ENCODE data around the gene KHDC1.
"Not testable (repeated sequence)": the region's sequence is repeated elsewhere in the genome, so short reads cannot be mapped to it uniquely, and the experiment has no call there.

The KHDC1 gene, protein sequence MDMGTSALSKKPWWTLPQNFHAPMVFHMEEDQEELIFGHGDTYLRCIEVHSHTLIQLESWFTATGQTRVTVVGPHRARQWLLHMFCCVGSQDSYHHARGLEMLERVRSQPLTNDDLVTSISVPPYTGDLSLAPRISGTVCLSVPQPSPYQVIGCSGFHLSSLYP

DNA sequence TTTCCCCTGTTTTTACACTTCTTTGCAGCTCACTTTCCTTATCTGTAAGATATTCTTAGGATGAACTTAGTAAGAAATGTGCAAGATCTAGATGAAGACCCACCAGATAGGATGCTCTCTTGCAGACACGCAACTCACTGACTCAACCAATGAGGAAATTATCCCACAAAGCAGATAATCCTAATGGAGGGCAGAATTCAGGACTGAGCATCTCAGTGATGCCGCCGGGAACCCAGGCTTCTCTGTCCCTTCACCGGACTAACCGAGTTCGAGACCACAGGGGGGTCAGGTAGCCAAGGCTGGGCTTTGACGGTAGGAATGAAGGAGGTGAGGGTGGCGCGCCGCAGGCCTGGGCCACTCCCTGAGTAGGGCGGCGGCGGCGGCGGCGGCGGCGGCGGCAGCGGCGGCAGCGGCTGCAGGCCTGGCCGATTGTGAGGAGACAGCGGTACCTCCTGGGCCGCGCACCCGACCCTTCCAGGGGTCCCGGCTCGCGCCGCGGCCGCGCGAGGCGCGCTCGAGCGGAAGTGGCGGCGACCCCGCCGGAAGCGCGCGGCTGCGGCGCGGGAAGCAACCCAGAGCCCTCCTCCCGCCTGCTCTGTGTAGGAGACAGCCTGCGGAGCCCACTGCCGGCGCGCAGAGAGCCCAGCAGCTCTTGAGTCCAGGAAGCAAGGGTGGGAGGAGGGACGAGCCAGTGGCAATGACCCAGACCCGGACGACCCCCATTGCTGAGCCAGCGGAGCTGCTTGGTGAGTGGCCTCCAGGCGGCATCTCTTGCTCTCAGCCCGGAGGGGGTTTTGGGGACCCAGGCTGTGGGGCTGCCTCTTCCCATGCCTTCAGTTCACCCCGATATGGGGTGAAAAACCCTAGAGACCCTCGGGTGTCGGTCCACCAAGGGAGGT is at the start of gene KHDC1:
TSS of gene KHDC1 (minus strand) at position 526 of the 899 bp plus-strand sequence. CDS start 20,679 bp downstream, outside the sequence.
- DNase-seq (ENCODE audit: low read depth): peak; percentile 71

DNA sequence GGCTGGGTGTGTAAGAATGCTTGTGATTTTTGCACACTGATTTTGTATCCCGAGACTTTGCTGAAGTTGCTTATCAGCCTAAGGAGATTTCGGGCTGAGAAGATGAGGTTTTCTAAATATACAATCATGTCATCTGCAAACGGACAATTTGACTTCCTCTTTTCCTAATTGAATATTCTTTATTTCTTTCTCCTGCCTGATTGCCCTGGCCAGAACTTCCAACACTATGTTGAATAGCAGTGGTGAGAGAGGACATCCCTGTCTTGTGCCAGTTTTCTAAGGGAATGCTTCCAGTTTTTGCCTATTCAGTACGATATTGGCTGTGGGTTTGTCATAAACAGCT is 47.5 kb upstream of the KHDC1 start:
- DNase-seq (ENCODE audit: low read depth): not testable (repeated sequence)

DNA sequence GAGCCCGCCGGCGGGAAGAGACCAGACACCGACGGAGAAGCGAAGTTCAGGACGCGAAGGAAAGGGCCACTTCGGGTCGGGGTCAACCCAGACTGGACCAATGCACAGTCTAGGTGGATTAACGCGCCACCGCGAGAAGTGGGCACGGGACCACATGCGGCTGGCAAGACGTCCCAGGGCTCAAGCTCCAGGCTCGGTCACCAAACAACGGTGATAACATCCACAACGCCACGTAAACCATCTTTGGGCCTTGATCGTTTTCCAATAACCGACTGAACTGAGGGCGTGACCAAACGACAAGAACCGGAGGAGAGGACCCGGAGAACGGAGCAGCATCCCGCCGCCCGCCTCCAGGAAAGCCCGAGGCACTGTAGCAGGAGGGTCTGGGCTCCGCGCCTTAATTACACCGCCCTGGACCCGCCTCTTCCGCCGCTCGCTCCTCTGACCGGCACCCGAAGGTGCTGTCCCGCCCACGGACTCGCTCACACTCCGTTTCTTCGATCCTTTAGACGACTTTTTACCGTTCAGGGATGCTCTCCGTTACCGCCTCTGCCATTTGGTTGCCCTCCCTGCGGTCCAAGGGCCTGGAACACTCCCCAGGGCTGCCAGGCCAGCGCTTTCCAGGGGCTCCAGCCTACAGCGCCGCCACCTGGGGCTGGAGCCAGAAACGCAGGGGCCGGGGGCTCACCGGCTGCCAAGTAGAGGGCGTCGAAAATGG is 46.9 kb upstream of the KHDC1 start:
- DNase-seq (ENCODE audit: low read depth): peak; percentile 69

DNA sequence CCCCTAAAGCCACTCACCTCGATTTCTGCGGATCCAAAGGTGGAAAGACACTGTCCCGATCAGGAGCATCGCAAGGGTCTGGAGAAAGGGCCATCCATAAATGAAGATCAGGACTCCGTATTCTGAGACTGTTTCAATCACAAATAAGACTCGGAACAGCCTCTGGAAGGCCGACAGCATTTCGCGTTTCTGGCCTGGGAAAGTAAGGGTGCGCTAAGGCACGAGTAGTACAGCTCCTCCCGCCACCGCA is 46.5 kb upstream of the KHDC1 start:
- no peak for DNase-seq (ENCODE audit: low read depth)

DNA sequence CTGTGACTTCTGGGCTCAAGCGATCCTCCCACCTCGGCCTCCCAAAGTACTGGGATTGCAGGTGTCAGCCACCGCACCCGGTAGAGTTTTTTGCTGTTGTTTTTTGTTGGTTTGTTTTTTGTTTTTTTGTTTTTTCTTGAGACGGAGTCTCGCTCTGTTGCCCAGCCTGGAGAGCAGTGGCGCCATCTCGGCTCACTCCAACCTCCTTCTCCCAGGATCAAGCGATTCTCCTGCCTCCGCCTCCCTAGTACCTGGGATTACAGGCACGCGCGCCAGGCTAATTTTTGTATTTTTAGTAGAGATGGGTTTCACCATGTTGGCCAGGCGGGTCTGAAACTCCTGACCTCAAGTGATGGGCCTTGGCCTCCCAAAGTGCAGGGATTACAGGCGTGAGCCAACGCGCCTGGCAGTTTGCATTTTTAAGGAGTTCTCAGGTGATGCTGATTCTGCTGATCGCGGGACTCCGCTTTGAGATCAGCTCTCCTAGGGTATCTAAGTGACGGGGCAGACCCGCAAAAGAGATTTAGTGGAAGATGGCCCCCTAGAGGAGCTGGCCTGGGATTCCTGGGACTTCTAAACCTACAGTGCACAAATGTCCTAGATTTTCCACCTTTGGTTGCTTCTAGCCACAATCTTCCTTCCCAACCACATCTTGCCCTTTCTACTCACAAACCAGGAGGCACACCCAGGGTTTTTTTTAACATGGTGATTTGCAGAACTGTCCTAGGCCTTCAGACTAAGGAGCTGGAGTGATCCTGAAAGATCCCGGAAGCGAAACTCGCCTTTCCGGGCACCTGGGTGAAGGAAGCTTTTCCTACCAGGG is 45.9 kb upstream of the KHDC1 start:
- no peak for DNase-seq (ENCODE audit: low read depth)

DNA sequence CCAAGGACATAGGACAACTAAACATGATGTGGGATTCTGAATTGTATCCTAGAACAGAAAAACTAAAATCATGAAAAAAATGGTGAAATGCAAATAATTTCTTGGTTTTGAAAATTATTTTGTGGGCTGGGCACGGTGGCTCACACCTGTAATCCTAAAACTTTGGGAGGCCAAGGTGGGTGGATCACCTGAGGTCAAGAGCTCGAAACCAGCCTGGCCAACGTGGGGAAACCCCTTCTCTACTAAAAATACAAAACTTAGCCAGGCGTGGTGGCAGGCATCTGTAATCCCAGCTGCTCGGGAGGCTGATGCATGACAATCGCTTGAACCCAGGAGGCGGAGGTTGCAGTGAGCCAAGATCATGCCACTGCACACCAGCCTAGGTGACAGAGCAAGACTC is 40.8 kb upstream of the KHDC1 start:
- not testable (repeated sequence) for DNase-seq (ENCODE audit: low read depth)

DNA sequence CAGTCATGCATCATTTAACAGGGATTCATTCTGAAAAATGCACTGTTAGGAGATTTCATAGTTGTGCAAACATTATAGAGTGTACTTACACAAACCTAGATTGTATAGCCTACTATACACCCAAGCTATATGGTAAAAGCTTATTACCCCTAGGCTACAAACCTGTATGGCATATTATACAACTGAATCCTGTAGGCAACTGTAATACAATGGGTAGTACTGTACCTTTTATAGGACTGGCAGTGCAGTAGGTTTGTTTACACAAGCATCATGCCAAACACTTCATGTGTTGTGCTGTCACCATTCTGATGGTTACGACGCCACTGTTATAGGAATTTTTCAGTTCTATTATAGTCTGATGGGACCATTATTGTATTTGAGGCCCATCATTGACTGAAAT is 39.3 kb upstream of the KHDC1 start:
- no peak for DNase-seq (ENCODE audit: low read depth)

DNA sequence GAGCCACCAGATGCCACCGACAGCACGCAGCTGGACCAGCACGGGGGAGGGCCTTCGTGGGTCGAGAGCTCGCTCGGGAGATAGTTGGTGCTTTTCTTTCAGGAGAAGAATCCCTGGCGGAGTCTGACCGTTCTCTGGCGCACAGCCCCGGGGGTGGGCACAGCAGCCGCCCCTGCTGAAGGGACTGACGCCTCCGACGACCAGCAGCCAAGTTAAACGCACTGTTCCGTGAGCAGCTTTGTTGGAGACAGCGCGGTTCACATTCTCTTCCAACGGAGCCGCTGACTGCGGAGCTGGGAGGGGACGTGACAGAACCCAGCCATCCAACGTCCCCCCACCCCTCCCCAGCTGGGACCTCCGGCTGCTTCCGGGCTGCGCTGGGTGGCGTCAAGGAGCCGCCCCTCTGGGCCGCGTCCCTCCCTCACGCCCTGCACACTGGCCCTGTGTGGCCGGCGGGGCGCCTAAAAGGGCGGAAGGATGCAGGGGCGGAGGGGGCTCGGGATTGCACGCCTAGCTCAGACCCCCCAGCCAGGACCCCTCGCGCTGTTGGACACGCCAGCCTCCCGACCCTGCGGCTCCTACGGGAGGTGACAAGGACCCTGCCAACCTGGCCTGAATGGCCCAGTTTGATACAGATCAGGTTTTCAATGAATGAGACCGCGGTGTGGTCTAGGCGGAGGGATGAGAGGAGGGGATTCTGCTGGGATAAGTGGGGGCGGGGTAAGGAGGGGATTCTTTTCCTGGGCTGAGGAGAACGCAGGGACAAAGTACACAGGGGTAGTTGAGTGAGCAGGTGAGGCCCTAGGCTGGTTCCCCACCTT is 36.4 kb upstream of the KHDC1 start:
- DNase-seq (ENCODE audit: low read depth): no peak

DNA sequence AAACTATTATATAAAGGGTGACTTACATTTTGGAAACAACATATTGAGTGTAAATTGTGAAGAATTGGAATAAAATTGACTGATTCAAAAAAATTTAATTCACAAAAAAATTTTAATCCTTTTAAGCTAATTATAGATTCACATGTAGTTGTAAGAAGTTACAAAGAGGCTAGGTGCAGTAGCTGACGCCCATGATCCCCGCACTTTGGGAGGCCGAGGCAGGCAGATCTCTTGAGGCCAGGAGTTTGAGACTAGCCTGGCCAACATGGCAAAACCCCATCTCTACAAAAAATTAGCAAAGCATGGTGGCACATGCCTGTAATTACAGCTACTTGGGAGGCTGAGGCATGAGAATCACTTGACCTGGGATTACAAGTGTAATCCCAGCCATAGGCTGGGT is 30.3 kb upstream of the KHDC1 start:
- DNase-seq (ENCODE audit: low read depth): no peak

DNA sequence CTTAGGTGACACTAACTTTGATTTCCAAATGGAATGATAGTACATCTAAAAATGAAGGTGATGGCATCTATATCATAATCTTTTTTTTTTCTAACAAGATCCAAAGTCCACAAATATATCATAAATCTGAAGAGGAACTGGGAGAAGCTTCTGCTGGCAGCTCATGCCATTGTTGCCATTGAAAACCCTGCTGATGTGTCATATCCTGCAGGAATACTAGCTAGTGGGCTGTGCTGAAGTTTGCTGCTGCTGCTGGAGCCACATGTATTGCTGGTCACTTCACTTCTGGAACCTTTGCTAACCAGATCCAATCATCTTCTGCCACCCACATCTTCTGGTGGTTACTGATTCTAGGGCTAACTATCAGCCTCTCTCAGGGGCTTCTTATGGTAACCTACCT is 27.4 kb upstream of the KHDC1 start:
- peak; percentile 63 for DNase-seq (ENCODE audit: low read depth)

DNA sequence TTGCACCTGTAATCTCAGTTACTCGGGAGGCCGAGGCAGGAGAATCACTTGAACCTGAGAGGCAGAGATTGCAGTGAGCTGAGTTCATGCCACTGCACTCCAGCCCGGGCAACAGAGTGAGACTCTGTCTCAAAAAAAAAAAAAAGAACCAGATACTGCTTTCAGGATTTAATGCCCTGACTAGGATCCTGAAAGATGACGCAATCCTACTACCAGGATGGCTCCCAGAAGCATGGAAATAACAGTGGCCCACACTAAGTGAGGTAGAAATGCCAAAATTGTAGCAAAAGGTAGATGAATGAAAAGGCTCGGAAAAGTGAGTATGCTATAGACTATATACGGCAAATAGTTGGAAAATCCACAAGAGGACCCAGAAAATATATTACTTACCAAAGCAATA is 23.8 kb upstream of the KHDC1 start:
- no peak for DNase-seq (ENCODE audit: low read depth)

DNA sequence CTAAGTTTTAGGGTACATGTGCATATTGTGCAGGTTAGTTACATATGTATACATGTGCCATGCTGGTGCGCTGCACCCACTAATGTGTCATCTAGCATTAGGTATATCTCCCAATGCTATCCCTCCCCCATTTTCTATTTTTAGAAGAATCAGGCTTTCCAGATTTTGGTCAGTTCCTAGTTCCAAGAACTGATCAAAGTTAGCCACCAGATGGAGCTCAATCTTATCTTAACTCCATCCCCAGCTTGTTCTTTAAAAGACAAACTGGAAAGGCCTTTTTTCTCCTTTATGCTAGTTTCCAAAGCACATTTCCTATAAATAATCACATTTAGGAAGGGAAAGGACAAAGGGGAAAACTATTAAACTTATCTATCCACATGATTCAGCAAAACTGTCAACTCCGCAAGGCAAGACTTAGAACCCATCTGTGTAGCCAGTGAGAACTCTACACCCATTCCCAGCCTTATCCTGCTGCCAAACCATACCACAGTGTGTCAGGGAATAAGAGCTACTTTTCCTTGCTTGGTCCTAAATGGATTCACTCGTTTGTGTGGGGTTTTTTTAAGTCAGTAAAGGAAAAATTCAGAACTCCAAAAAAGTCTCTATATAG is 22.8 kb upstream of the KHDC1 start:
- peak; percentile 72 for DNase-seq (ENCODE audit: low read depth)

DNA sequence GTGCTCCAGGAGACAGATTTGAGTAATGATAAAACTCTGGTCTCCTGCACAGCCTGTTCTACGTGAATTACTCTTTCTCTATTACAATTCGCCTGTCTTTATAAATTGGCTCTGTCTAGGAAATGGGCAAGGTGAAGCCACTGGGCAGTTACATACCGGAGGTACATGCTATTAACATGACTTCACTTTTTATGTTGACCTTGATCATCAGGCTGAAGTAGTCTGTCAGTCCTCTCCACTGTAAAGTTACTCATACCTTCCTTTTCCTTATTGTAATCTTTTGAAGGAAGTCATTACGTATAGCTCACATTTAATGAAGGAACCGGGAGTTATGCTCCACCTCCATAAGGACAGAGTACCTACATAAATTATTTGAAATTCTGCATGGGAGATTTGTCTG is 19.9 kb upstream of the KHDC1 start:
- DNase-seq (ENCODE audit: low read depth): no peak

DNA sequence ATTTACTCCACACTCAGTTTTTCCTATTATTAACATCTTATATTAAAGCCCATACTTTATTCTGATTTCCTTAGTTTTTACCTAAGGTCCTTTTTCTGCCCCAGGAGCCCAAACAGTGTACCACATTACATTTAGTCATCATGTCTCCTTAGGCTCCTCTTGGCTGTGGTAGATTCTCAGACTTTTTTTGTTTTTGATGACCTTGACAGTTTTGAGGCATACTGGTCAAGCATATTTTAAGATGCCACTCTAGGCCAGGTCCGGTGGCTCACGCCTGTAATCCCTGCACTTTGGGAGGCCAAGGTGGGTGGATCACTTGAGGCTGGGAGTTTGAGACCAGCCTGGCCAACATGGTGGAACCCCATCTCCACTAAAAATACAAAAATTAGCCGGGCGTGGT is 18.7 kb upstream of the KHDC1 start:
- not testable (repeated sequence) for DNase-seq (ENCODE audit: low read depth)

DNA sequence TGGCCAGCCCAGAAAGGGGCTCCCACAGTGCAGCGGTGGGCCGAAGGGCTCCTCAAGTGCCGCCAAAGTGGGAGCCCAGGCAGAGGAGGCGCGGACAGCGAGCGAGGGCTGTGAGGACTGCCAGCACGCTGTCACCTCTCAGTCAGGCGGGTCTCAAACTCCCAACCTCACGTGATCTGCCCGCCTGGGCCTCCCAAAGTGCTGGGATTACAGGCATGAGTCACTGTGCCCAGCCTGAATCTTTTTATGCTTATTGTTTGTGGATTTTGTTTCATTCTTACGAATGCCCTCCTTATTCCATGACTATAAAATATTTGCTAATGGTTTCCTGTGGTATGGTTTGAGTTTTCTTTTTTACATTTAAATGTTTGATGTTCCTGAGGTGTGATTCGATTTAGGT is 6.3 kb upstream of the KHDC1 start:
- DNase-seq (ENCODE audit: low read depth): not testable (repeated sequence)

DNA sequence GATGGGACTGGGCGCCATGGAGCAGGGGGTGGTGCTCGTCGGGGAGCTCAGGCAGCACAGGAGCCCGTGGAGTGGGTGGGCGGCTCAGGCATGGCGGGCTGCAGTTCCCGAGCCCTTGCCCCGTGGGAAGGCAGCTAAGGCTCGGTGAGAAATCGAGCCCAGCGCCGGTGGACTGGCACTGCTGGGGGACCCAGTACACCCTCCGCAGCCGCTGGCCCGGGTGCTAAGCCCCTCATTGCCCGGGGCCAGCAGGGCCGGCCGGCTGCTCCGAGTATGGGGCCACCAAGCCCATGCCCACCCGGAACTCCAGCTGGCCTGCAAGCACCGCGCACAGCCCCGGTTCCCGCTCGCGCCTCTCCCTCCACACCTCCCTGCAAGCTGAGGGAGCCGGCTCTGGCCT is 5.9 kb upstream of the KHDC1 start:
- DNase-seq (ENCODE audit: low read depth): not testable (repeated sequence)

DNA sequence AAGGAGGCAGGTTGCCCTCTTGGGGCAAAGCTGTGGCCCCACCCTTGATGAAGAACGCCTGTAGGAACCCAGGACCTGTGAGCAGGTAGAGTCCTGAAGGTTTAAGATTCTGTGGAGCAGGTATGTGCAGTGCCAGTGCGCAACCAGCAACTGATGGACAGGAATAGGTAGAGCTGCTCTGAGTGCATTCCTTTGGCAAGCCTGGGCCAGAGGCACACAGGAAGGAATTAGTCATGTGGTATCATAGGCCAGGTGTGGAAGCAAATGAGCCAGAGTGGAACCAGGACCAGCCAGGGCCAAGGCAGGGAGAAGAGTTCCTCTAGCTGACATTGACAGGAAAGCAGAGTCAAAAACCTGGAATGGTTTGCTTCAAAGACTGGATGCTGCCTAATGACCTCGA is 1.4 kb upstream of the KHDC1 start:
- peak; percentile 2 for DNase-seq (ENCODE audit: low read depth)

DNA sequence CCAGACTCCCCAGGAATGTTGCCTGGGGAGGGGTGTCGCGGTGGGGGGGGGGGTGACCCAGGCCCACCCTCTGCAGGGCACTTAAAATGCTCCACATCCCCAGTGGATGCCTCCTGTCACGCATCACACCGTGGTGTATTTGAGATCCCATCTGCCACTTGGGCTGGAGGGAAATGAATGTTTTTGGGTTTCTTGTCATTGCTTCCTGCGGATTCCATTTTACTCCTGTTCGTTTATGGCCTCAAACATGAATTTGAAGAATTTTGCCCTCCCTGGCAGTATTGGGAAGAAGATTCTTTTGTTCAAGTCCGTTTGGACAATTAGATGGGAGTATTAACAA is 544 bp upstream of the KHDC1 start:
- DNase-seq (ENCODE audit: low read depth): peak; percentile 8

DNA sequence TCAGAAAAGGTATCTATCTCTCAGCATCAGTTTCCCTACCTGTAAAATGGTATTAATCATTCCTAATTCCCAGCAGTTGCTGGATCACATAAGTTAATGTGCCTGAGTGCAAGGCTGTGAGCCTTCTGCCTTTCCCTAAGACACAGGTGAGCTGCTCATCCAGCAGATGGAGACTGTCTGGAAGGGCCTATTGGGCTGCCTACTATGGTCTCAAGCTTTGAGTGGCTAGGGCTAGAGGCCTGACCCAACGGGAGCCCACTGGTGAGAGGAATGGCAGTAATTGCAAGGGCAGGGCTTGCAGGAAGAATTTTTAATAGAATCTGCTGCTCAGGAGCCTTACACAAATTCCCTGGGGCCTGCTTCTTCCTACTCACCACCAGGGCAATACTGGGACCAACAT is 4.3 kb downstream of the KHDC1 start:
- DNase-seq (ENCODE audit: low read depth): no peak

DNA sequence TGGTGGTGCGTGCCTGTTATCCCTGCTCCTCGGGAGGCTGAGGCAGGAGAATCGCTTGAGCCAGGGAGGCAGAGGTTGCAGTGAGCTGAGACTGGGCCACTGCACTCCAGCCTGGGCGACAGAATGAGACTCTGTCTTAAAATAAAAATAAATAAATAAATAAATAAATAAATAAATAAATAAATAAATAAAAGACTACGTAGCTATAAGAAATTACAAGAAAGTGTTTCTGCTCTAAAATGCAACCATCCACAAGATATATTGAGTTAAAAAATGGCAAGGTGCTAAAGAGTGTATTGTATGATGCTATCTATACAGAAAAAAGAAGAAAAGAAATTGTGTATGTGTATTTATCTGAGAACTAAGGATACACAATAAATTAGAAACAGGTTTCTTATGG is 8.7 kb downstream of the KHDC1 start:
- DNase-seq (ENCODE audit: low read depth): not testable (repeated sequence)

DNA sequence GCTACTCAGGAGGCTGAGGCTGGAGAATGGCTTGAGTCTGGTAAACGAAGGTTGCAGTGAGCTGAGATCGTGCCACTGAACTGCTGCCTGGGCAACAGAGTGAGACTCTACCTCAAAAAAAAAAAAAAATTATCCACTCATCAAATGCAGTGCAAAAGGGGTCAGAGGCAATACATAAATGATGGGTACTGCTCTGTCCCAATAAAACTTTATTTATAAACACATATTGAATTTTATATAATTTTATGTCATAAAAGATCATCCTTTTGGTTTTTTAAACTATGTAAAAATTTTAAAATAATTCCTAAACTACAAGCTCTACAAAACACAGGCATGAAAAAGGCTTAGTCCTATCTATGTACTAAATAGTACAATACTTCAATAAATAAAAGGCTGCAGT is 10.3 kb downstream of the KHDC1 start:
- no peak for DNase-seq (ENCODE audit: low read depth)
